Mesothelial cell of epicardium (in vitro differentiated cells): Measurements from ENCODE around the gene FAM20B. TPM values are rescaled to one million over a fixed set of nuclear protein-coding genes. Genes with fewer than 3 reads are reported as not detected.

ENCODE experiments used
- DNase-seq, 2 experiments: peaks; one replicate each; pipeline ENCODE4 v3.0.0; 2021; ENCODE audit warnings: low spot score in 2 of 2; ENCODE audit not compliant: unreplicated experiment in 2 of 2
- H3K27ac Mint-ChIP-seq: 2 replicates; pipeline ENCODE4 v1.8.0; 2021; ENCODE audit warnings: mixed read lengths
- H3K27me3 Mint-ChIP-seq: 2 replicates; pipeline ENCODE4 v1.8.0; 2021; ENCODE audit warnings: low read depth, mixed read lengths
- H3K36me3 Mint-ChIP-seq: 2 replicates; pipeline ENCODE4 v1.8.0; 2021; ENCODE audit warnings: mixed read lengths
- H3K4me1 Mint-ChIP-seq: 2 replicates; pipeline ENCODE4 v1.8.0; 2021; ENCODE audit warnings: mixed read lengths
- H3K4me3 Mint-ChIP-seq: 2 replicates; pipeline ENCODE4 v1.8.0; 2021; ENCODE audit warnings: mild to moderate bottlenecking, moderate library complexity, mixed read lengths
- H3K9me3 Mint-ChIP-seq: 2 replicates; pipeline ENCODE4 v1.8.0; 2021; ENCODE audit warnings: mixed read lengths
- CTCF ChIP-seq: fragments of 200-600 bp; sonication (generic); IDR thresholded peaks from one replicate; pipeline ENCODE4 v1.5.0; 2021; ENCODE audit warnings: antibody characterized with exemption; ENCODE audit not compliant: unreplicated experiment
- total RNA-seq: library from RNA; stranded (reverse); gene quantifications from 3 replicates; pipeline ENCODE4 v1.2.1, GENCODE V29; 2021

Gene FAM20B
- total RNA-seq, 1 donor from 2014 or later, result 52.2 TPM

- no peak overlapping the region for H3K27ac Mint-ChIP-seq
- no peak for TF ChIP-seq CTCF
- H3K27me3 Mint-ChIP-seq, result no peaks in the 10 kb centered on the region
- no peak overlapping the region for H3K4me3 Mint-ChIP-seq
- no peaks in the 10 kb centered on the region for H3K36me3 Mint-ChIP-seq
- no peaks in the 10 kb centered on the region for H3K9me3 Mint-ChIP-seq
- peaks cover 13% of the 10 kb centered on the region for H3K4me1 Mint-ChIP-seq
- no peak for DNase-seq
These were observed 18.5 kb upstream of the FAM20B start for GRCh38 chr1:179007233-179007632.

GRCh38 chr1:179010671-179011070 is 15.0 kb upstream of the FAM20B start:
- DNase-seq, result no peak
- Mint-ChIP-seq H3K4me3 (no peak overlapping the region), H3K27me3 (no peaks in the 10 kb centered on the region), H3K27ac (no peak overlapping the region), H3K36me3 (no peaks in the 10 kb centered on the region), H3K9me3 (no peaks in the 10 kb centered on the region), H3K4me1 (no peaks in the 10 kb centered on the region)
- TF ChIP-seq CTCF, result no peak

GRCh38 chr1:179012038-179012437 is 13.7 kb upstream of the FAM20B start:
- H3K9me3 Mint-ChIP-seq, result no peaks in the 10 kb centered on the region
- no peaks in the 10 kb centered on the region for H3K27me3 Mint-ChIP-seq
- peaks cover 6% of the 10 kb centered on the region for H3K4me1 Mint-ChIP-seq
- no peak overlapping the region for H3K27ac Mint-ChIP-seq
- no peak for DNase-seq
- TF ChIP-seq CTCF, result no peak
- H3K36me3 Mint-ChIP-seq, result no peaks in the 10 kb centered on the region
- H3K4me3 Mint-ChIP-seq, result no peak overlapping the region

- Mint-ChIP-seq H3K4me3 (no peak overlapping the region), H3K4me1 (peaks cover 13% of the 10 kb centered on the region), H3K27ac (no peak overlapping the region), H3K36me3 (no peaks in the 10 kb centered on the region), H3K9me3 (no peaks in the 10 kb centered on the region), H3K27me3 (no peaks in the 10 kb centered on the region)
- TF ChIP-seq CTCF, result no peak
- no peak for DNase-seq
These were observed 11.6 kb upstream of the FAM20B start for GRCh38 chr1:179014123-179014522.

GRCh38 chr1:179015396-179015795 is 10.3 kb upstream of the FAM20B start:
- Mint-ChIP-seq H3K27me3 (no peaks in the 10 kb centered on the region), H3K4me3 (no peak overlapping the region), H3K4me1 (peaks cover 13% of the 10 kb centered on the region), H3K36me3 (no peaks in the 10 kb centered on the region), H3K27ac (no peak overlapping the region), H3K9me3 (no peaks in the 10 kb centered on the region)
- DNase-seq, result no peak
- no peak for TF ChIP-seq CTCF
